ENCODE data around the gene LRPPRC.
"Not testable (repeated sequence)": the region's sequence is repeated elsewhere in the genome, so short reads cannot be mapped to it uniquely, and the experiment has no call there.

The LRPPRC gene

GRCh38 chr2:43977677-43978375 is 18.0 kb downstream of the LRPPRC start:
- DNase-seq (ENCODE audit: low read depth in 2 of 2), result no peak

- DNase-seq (ENCODE audit: low read depth in 2 of 2), result no peak
These were observed 34.9 kb downstream of the LRPPRC start for GRCh38 chr2:43960921-43961320.

GRCh38 chr2:43958397-43959275 is 37.2 kb downstream of the LRPPRC start:
- no peak for DNase-seq (ENCODE audit: low read depth in 2 of 2)

GRCh38 chr2:43950383-43951008 is 45.3 kb downstream of the LRPPRC start:
- no peak for DNase-seq (ENCODE audit: low read depth in 2 of 2)

- DNase-seq (ENCODE audit: low read depth in 2 of 2), result no peak
These were observed 47.4 kb downstream of the LRPPRC start for GRCh38 chr2:43948370-43948769.

GRCh38 chr2:43946685-43947084 is 49.1 kb downstream of the LRPPRC start:
- no peak for DNase-seq (ENCODE audit: low read depth in 2 of 2)

- no peak for DNase-seq (ENCODE audit: low read depth in 2 of 2)
These were observed 50.4 kb downstream of the LRPPRC start for GRCh38 chr2:43945439-43945838.

GRCh38 chr2:43944915-43945314 is 50.9 kb downstream of the LRPPRC start:
- no peak for DNase-seq (ENCODE audit: low read depth in 2 of 2)

GRCh38 chr2:43943809-43944452 is 51.9 kb downstream of the LRPPRC start:
- DNase-seq (ENCODE audit: low read depth in 2 of 2), result no peak

- no peak for DNase-seq (ENCODE audit: low read depth in 2 of 2)
These were observed 52.5 kb downstream of the LRPPRC start for GRCh38 chr2:43943323-43943722.

- no peak for DNase-seq (ENCODE audit: low read depth in 2 of 2)
These were observed 52.9 kb downstream of the LRPPRC start for GRCh38 chr2:43942881-43943280.

GRCh38 chr2:43941966-43942365 is 53.8 kb downstream of the LRPPRC start:
- no peak for DNase-seq (ENCODE audit: low read depth in 2 of 2)

- no peak for DNase-seq (ENCODE audit: low read depth in 2 of 2)
These were observed 54.4 kb downstream of the LRPPRC start for GRCh38 chr2:43941359-43941758.

- no peak for DNase-seq (ENCODE audit: low read depth in 2 of 2)
These were observed 56.0 kb downstream of the LRPPRC start for GRCh38 chr2:43939695-43940256.

- DNase-seq (ENCODE audit: low read depth in 2 of 2), result no peak
These were observed 58.4 kb downstream of the LRPPRC start for GRCh38 chr2:43937269-43937820.

- no peak for DNase-seq (ENCODE audit: low read depth in 2 of 2)
These were observed 61.2 kb downstream of the LRPPRC start for GRCh38 chr2:43934567-43934966.

GRCh38 chr2:43931293-43931692 is 64.5 kb downstream of the LRPPRC start:
- no peak for DNase-seq (ENCODE audit: low read depth in 2 of 2)

GRCh38 chr2:43927442-43927841 is 68.3 kb downstream of the LRPPRC start:
- DNase-seq (ENCODE audit: low read depth in 2 of 2), result no peak

GRCh38 chr2:43925431-43925830 is 70.4 kb downstream of the LRPPRC start:
- no peak for DNase-seq (ENCODE audit: low read depth in 2 of 2)

- no peak for DNase-seq (ENCODE audit: low read depth in 2 of 2)
These were observed 71.3 kb downstream of the LRPPRC start for GRCh38 chr2:43924463-43924862.

- not testable (repeated sequence) for DNase-seq (ENCODE audit: low read depth in 2 of 2)
These were observed 84.5 kb downstream of the LRPPRC start for GRCh38 chr2:43911136-43911790.

All from stimulated activated CD4-positive, alpha-beta T cell treated with anti-CD3 and anti-CD28 coated beads, Interleukin-1b, Interleukin-23, amount 100 ng/mL, for 4 hours (primary cell).